Omental fat pad (tissue), 4 donors: ENCODE measurements around the gene DSCAML1. TPM values are rescaled to one million over a fixed set of nuclear protein-coding genes. Genes with fewer than 3 reads are reported as not detected.

Experiments
- ATAC-seq: fragments of 150-250 bp; one replicate; pipeline ENCODE4 v1.9.1; 2016; ENCODE audit warnings: mild to moderate bottlenecking, moderate library complexity; ENCODE audit not compliant: low FRiP score
- DNase-seq: peaks from one replicate; pipeline ENCODE4 v3.0.0-alpha.2; 2019; ENCODE audit warnings: low spot score
- total RNA-seq, 4 donors: library from RNA; depleted of rRNA; stranded (reverse); fragments of >200 nt; gene quantifications; one replicate each; pipeline ENCODE4 v1.1.0, GENCODE V29; 2016
- TF ChIP-seq, protein P1 (sequence below), 3 donors: fragments of 450-650 bp; IDR thresholded peaks; one replicate each; pipeline ENCODE4 v1.5.1; 2016 to 2017; ENCODE audit warnings: antibody characterized with exemption in 3 of 3, mild to moderate bottlenecking in 3 of 3, moderate library complexity in 2 of 3

The DSCAML1 gene
- total RNA-seq, 4 donors from 2014 or later = 0.95 to 10.9 (median 3.9) TPM

DNA sequence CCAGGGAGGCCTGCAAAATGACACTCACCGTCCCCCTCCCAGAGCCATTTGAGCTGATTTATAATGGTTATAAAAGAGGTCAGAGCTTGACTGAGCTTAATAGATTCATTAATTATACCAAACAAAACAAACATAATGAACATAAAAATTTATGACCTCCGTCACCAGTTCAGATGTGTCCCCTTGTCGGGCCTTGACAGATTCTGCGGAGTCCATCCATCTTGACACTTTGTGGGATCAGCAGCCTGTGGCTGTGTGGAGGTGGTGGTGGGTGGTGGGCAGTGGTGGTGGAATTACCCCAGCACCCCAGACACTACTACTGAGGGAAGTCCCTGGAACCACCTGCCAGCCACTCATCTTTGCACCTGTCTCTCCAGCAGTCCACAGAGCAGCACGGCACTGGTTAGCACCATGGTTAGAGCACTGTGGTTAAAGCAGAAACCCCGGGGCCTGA, 83.5 kb downstream of the DSCAML1 start:
- DNase-seq = no peak
- TF ChIP-seq, protein P1, sequence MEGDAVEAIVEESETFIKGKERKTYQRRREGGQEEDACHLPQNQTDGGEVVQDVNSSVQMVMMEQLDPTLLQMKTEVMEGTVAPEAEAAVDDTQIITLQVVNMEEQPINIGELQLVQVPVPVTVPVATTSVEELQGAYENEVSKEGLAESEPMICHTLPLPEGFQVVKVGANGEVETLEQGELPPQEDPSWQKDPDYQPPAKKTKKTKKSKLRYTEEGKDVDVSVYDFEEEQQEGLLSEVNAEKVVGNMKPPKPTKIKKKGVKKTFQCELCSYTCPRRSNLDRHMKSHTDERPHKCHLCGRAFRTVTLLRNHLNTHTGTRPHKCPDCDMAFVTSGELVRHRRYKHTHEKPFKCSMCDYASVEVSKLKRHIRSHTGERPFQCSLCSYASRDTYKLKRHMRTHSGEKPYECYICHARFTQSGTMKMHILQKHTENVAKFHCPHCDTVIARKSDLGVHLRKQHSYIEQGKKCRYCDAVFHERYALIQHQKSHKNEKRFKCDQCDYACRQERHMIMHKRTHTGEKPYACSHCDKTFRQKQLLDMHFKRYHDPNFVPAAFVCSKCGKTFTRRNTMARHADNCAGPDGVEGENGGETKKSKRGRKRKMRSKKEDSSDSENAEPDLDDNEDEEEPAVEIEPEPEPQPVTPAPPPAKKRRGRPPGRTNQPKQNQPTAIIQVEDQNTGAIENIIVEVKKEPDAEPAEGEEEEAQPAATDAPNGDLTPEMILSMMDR (IDR thresholded peaks at IDR 0.05) = no peak
- ATAC-seq = no peak

DNA sequence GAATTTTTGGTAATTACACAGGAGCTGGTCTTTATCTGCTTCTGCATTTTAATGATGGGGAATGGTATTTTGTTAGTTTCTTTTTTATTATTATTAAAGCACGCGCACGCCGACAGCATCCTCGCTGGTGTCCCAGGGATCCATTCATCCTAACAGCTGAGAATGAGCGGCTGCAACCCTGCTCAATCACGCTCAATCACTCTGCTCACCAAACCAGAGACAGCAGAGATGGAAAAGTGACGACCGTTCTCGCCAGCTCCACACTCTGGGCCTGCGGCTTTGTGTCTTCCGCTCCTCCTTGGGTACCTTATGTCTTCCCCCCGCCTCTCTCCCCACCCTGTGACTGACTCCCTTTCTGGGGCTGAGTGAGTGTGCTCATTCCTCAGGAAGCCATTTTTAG, 84.5 kb downstream of the DSCAML1 start:
- TF ChIP-seq, protein P1 (IDR thresholded peaks at IDR 0.05) = no peak
- ATAC-seq (no peak), DNase-seq (no peak)

DNA sequence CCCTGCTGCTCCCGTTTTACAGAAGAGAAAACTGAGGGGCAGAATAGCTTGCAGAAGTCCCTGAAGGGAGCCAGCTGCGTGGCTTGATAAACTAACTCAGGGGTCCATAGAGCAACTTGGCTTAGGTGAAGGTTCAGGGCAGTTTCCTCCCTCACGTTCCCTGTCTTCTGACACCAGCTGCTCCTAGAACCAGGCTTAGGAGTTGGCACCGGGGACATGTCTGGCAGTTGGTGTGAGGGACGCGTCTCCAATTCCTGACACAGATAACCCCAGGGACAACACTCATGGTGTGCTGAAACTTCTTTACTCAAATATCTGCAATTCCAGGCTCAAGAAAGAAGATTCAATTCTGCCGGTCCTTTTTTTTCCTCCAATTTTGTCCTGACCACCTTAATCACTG, 85.7 kb downstream of the DSCAML1 start:
- ATAC-seq (no peak), DNase-seq (no peak)
- TF ChIP-seq, protein P1 (IDR thresholded peaks at IDR 0.05) = no peak

DNA sequence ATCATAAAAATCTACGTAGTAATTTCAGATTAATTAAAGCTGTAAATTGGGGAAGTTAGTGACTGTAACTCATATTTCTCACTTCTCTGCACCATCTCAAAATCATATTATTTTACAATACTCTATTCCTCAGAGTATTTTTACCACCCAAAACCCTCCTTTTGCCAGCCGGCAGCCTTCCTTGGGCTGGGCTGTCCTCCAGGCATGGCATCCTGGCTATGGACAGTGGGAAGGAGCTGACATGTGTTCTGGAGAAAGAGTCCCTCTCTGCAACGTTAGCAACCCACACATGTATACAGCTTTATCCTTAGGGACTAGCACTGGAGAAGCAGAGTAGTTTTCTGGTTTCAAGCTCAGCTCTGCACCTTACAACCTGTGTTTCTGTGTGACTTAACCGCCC, 86.8 kb downstream of the DSCAML1 start:
- TF ChIP-seq, protein P1 (IDR thresholded peaks at IDR 0.05) = no peak
- no peak for ATAC-seq
- DNase-seq = no peak

DNA sequence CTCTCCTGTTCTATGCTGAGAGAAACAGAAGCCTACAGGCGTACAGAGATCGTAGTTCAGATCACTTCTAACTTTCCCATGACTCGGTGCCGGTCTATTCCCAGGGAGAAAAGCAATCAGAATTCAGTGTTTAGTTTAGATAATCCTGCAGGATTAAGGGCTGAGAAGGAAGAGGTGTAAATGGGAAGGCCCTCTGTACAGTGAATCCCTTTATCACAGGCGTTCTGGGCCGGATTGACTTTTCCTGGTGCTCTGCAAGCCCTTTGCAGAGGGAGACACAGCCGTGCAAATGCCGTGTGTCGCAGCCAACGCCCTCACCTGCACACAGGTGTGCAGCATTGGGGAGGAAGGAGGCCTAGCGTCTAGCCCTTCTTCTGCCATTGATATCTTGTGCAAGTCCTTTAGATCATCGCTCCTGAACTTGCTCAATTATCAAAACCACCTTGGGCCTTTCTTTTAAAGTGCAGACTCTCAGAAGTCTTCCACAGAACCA, 90.6 kb downstream of the DSCAML1 start:
- TF ChIP-seq, protein P1 (IDR thresholded peaks at IDR 0.05) = no peak
- no peak for DNase-seq
- ATAC-seq = no peak

DNA sequence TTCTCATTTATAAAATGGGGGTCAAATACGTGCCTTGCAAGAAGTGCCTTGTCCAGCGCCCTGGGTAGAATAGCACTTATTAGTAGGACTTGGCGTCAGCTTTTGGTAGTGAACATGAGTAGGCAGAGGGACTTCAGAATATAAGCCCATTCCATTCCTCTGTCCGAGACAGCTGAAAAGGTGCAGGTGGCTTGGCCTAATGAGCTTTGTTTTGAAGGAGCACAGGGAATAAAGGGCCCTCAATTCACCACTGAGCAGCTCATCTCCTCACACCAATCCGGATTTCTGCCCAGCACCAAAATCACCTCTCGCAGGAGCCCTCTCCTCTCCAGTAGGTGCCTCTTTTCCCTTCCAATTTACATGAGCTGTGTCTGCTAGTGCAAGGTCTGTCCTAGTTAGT, 91.2 kb downstream of the DSCAML1 start:
- ATAC-seq = no peak
- TF ChIP-seq, protein P1 (IDR thresholded peaks at IDR 0.05) = no peak
- DNase-seq = no peak

DNA sequence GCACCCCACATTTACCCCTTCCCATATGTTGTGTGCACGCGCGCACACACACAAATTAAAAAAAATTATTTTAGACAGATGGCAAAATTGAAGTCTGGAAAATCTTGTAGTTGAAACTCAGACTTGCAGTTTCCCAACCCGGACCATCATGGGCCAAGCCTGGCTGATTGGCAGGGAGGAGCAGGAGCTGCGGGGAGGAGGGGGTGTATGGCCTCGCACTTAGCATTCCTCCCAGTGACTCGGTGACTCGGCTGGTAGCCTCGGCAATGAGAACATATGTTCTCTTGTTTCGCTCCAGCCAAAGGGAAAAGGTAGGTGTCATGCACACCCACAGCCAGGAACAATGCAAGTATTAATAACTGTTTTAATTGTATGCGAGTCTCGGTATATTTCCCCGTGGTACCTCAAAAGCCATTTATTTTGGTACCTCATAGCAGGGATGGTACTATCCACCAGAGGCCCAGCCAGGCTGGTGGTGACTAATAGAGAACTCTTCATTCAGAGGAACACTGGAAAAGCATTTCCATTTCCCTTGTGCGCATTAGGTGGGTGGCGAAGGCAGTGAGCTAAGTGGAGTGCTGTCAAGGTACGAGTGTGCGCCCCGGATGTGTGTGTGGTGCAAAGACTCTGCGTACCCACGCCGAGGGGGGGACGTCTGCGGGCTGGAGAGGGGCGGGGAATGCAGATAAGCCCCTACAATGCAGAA, 92.5 kb downstream of the DSCAML1 start:
- TF ChIP-seq, protein P1 (IDR thresholded peaks at IDR 0.05) = no peak
- ATAC-seq (no peak), DNase-seq (no peak)
